GM21381 (cell line): ENCODE data around the gene VSTM2B.
"Not testable (repeated sequence)": the region's sequence is repeated elsewhere in the genome, so short reads cannot be mapped to it uniquely, and the experiment has no call there.

Experiments used
- ATAC-seq: cut with Tn5 transposase; IDR thresholded peaks from one replicate; pipeline ENCODE4 v1.9.1; 2021; ENCODE audit warnings: mild to moderate bottlenecking, moderate library complexity; ENCODE audit not compliant: unreplicated experiment

The VSTM2B gene

DNA sequence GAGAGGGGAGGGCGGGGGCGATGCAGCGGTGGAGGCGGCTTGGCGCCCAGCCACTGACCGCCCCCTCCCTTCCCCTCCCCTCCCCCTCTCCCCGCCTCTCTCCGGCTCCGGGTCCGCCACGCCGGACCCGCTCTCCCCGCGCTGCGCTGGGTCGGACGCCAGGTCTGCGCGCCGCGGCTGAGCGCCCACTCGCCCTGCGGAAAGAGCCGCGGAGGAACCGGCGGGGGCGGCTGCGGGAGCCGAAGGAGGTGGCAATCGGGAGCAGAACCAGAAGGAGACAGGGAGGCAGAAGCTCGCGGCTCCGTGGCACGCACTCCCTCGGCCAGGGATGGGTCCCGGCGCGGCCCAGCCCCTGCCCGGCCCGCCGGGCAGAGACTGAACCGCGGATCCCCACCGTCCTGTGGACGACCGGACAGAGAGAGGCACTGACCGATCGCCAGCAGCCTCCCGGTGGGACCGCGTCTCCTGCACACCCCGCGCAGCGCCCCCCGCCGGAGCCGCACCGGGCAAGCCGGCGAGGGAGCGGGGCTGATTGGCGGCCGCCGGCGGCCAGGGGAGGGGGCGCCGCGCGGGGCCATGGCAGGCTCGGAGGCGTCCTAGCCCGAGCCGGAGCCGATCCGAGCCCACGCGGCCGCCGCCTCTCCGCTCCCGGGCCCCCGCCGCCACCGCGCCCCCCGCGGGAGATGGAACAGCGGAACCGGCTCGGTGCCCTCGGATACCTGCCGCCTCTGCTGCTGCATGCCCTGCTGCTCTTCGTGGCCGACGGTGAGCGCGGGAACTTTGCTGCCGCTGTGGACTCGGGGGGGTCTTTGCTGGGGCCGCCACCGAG, at the start of gene VSTM2B:
TSS of gene VSTM2B (plus strand) at position 94 of the 829 bp plus-strand sequence. CDS start at position 684, 590 bp downstream.
- ATAC-seq, result no peak

DNA sequence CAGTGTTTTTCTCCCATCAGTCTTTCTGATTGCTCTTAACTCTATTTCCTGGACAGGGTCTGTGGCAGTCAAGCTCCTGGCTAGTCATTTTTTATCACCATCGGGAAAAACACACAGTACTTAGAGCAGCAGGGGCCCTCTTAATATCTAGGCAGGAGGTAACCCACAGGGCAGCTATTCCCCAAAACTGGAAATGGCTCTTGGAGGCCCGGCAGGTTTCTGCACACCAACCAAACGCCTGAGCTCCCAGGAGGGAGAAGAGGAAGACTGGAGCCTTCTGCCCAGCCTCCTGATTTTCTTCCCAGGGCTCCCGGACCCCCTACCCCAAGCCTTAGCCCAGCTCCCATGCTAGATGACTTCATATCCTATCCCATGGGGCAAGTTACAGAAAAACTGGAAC, 49.3 kb upstream of the VSTM2B start:
- ATAC-seq, result no peak

DNA sequence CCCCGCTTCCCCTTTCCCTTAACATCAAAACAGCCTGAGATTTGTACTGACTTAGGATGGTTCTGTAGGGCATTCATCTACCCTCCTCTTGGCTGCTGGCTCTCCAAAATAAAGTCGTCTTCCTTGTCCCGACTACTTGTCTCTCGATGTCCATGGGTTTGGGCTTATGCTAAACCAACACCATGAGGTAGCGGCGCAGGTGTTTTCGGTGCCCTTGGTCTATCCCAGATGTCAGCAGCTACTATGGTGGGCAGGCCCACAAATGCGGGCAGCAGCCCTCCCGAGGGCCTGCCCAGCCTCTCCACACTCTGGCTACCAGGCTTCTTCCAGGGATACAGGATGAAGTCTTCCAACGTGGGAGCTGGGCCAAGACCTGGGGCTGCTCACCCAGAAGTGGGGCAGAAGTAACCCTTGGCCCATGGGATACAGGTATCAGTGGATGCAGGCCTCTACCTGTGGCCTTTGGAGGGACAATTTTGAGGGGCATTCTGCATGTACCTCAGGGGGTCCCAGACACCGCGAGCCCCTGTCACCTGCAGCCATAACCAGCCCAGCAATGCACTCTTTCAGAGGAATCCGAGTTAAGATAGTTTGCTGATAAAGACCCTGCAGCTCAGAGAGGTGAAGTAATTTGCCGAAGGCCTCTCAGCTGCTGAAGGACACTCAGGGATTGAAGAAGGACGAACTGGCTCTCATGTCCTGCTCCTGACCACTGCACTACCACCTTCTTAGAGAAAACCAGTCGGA, 47.8 kb upstream of the VSTM2B start:
- ATAC-seq, result no peak

DNA sequence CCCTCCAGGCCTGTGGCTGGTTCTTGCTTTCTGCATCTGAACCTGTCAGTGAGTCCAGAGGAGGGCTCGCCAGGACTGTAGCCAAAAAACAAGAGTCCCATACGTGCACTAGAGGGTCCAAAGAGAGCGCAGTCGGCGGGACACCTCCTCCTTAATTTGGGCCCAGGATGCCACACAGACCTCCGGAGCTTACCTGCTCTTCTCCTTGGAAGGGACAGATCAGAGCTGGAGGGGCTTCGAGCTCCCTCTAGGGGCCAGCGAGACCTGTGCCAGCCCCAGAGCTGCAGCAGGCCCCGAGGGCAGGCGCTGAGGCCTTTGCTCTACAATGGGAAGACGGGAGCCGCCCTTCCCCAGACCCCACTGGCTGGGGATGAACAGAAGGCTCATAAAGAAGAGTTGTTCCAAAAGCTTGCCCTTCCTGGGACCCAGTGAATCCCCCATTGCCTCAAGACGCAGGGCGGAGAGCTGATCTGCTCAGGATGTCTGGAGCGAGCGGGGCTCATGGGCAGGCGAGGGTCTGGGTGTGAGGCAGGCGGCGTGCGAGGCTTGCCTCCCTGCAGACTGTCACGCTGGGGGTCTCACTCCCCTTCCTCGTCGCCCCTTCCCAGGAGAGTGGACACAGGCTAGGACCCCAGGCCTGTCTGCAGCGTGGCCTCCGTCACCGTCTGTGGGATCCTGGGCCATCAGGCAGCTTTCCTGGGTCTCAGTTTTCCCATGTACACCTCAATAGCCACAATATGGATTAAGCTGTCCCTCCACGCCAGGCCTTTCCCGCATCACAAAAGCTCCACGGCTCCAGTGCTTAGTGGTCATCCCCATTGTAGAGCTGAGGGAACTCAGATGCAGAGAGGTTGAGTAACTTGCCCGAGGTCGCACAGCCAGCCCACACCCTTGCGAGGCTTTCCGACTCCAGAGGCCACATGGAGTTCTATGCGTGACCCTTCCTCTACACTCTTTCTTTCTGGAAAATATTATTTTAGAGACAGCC, 46.9 kb upstream of the VSTM2B start:
- ATAC-seq, result no peak

DNA sequence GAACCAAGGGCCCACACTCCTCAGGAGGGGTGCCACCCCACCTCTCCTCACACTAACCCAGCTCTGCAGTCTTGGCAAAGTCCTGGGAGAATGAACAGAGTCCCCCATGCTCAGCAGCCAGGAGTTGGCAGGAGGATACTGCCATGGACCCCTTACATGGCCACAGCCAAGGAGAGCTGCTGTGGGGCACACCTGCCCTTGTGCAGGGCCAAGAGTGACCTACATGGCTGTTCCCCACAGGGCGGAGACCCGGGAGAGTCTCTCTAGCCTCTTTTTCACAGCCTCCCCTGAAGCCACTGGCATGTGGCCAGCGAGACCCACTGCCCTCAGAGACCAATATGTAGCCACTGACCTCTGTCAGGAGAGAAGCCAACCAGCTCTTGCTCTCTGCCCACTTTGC, 45.9 kb upstream of the VSTM2B start:
- ATAC-seq, result no peak

DNA sequence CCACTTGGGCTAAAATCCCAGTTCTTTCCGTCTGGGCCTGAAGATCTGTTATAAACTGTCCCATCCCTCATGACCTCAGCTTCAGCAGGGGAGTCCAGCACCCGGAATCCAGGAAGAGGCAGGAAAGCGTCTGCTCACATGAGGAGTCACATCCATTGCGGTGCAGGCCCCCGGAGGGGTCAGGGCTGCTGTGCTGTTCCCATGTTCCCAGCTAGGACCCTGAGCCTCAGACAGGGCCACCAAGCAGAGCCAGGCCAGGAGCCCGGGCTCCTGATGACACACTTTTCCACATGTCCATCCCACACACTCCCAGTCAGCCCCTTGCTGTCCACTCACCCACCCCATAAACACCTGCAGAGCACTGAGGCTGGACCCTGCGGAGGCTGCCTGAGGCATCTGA, 45.3 kb upstream of the VSTM2B start:
- no peak for ATAC-seq

DNA sequence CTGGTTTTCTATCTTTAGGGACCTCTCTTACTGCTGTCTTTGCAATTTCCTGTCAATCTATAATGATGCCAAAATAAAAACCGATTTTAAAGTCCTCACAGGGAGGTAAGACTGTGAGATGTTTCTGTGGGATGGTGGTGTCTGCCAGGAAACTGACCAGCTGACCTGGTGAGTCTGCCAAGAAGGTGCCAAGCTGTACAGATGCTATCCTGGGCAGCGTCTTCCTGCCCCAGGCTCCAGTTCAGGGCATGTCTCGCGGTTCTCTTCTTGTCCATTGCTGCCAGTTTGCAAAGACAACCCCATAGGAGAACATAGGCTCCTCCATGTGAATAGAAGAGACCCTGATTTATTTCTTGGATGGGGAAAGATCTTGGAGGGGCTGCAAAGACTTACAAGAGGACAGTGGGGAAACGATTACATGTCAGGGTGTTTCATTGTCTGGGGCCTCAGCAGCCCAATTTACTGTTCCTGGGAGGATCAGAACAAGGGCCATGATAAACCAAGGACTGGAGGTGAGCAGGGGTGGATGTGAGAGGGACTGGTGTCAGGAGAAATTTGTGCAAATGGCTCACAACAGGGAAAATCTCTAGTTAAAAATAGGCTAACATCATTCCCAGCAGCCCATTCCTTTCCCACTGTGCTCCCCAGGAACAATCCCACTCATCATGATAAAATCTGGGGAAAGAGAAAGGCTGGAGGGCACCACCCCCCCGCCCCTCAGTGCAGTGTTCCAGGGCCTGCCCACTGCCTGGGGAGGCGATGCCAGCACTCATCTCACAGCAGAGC, 42.7 kb upstream of the VSTM2B start:
- ATAC-seq, result no peak

DNA sequence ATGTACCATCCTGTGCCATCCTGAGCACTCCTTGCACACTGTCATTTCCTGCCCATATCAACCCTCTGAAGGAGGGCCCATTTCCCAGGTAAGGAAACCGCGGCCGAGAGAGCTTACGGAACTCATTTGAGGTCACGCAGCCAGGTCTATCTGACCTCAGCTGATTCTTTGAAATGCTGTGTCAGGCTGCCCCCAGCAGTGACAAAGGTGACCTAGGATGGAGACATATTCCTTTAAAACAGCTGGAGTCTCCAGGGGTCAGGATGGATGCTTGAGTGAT, 42.2 kb upstream of the VSTM2B start:
- ATAC-seq, result no peak

DNA sequence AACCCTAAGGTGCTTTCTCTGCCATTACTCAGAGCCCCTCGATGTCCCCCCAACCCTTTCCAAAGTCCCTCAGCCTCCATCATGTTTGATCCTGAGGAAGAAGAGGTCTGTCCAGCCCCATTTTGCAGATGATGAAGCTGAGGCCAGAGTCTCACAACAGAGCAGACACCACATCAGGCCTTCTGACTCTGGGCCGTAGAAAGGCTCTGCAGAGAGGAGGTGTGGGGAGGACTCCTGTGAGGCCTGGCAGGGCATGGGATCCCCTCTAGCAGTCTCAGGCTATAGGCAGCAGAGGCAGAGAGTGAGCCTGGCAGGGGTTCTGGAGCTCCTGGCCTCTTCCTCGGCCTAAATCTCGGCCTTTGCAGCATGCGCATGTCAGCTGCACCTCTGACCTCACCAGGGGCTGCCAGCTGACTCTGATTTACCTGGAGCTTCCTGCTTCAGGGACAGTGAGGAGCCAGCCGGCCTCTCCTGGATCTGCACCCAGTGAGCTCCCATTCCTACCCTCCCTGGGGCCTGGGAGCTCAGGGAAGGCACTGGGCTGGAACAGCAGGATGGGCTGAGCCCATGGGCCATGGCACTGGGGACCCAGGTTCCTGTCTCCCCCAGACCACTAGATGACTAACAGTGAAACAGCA, 41.7 kb upstream of the VSTM2B start:
- no peak for ATAC-seq

DNA sequence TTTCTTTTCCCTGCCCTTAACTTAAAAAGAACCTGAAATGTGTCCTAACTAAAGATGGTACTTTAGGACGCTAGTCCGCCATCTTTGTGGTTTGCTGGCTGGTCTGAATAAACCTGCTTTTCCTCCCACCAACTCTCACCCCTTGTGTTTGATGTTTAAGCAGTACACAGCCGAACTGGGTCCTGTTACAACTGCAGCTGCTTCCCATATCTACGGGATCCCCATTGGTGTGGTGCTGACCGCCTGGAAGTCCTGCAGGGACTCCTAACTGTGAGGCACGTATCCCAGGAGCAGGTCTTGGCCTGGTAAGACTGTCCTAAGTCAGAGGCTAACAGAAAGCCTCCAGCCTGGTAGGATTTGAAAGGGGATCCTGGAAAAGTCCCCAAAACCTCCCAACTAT, 40.9 kb upstream of the VSTM2B start:
- ATAC-seq, result no peak

DNA sequence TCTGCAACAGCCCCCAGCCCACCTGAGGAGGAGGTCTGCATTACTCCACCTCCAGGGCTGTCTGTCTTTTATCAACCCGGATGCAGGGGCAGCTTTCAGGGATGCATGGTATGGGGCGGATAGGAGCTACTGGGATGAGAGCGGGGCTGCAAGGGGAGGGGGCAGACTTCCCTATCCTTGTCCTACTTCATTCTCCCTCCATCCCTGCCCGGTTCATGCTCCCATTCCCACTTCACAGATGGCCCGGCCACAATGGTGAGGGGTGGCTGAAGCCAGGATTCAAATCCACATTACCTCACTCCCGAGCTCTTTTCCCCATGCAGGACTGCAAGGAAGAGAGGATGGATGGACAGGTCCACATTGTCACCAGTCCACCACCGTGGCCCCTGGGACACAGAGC, 40.5 kb upstream of the VSTM2B start:
- no peak for ATAC-seq

DNA sequence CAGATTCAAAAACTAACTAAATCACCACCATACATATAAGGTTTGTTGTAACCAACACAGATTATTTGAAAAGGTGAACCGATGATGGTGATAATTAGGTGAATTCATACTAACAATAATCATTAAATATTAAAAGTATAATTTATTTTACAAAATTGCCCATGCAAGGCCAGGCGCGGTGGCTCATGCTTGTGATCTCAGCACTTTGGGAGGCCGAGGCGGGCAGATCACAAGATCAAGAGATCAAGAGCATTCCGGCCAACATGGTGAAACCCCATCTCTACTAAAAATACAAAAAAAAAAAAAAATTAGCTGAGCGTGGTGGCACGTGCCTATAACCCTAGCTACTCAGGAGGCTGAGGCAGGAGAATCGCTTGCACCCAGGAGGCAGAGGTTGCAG, 38.8 kb upstream of the VSTM2B start:
- ATAC-seq, result not testable (repeated sequence)

DNA sequence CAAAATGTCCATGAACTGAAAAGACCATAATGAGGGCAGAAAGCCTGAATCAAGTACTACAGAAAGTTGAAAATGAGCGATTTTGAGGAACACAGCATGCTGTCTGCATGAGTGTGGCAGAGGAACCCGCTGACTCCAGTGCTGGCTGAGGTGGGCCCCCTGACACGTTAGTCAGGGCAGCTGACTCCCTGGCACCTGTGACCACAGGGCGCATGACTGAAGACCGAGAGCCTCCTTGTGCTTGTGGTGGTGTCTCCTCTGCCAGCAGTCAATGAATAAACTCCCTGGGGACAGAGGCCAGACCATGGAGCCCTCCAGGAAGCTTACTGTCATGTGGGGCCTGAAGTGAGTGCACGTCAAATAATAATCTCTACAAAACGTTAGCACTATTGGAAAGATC, 38.4 kb upstream of the VSTM2B start:
- ATAC-seq, result no peak

DNA sequence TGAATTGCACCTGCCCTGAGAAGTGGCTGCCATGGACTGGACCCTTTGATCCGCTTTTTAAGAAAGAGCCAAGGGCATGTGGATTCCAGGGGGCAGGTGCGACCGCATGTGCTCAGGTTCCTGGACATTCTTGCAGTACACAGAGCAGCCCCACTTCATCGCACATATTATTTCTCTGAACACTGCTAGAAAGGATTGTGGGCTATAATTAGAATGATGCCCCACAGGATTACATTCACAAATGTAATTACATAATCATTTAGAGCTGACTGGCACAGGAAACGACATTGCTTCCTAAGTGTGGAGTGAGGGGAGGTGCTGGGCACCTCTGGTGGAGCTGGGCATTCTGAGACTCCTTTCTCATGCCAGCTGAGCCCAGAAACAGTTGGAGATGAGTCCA, 37.5 kb upstream of the VSTM2B start:
- ATAC-seq, result no peak

DNA sequence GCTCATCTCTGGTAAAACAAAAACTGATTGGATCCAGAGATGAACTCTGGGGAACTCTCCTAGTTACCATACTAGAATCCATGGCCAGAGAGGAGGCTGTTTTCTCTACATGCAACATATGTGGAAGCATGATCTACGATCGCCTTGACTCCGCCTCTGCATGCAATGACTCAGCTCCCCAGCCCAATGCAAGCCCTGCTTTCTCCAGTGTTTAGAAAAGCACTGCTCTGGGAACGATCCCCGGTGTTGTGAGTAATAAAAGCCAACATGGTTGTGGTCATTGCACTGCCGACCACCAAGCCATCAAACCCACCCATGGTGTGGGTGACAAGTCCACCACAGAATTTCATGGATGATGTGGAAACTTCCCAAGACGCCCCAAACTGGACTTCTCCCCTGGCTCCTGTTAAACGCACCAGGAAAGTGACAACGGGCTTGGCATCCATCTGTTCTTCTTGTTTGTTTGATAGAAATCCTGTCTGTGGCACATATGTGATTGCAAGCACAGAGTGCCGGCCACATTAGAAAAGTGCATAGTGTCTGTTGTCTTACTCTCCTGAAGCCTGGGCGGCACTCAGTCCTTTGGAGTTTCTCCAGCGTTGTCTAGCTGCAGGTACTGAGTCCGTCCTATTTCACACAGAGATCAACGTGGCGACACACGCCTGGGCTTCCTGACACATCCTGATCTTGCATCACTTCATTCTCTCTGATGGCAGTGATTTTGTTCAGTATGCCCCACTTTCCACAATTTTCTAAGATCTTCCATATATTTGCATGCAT, 36.4 kb upstream of the VSTM2B start:
- no peak for ATAC-seq

DNA sequence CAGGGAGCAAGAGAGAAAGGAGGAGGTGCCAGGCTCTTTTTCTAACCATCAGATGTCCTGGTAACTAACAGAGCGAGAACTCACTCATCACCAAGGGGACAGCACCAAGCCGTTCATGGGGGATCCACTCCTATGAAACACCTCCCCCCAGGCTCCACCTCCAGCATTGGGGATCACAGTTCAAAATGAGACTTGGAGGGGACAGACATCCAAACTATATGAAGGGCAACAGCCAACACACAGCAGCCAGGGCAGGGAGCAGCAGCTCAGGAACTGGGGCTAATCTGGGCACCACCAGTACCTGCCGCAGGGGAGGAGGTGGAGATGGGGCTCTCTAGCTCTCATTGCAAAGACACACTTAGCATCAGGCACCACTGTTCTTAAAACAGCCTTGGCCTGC, 34.3 kb upstream of the VSTM2B start:
- ATAC-seq, result no peak

DNA sequence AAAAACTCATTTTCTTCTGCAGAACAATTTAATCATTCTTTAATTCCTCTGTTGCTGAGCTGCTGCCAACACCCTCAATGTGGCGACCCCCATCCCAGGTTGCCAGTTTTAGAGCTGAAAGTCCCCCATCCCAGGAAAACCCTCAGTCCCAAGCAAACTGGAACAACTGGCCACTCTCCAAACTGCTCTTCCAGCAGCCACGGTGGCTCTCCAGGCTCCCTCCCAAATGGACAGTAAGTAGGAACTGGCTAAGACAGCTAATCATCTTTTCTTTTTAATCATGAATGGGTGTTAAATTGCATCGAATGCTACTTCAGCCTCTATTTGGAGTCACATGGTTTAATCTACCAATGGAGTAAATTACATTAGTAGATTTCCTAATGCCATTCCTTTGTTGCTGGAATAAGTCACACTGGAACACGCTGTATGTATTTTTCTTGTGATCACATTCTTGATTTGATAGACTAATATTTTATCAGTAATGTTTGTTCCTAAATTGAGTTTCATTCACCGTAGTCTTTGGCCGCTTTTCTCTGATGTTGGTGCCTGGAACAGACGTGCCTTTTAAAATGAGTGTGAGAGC, 33.7 kb upstream of the VSTM2B start:
- no peak for ATAC-seq

DNA sequence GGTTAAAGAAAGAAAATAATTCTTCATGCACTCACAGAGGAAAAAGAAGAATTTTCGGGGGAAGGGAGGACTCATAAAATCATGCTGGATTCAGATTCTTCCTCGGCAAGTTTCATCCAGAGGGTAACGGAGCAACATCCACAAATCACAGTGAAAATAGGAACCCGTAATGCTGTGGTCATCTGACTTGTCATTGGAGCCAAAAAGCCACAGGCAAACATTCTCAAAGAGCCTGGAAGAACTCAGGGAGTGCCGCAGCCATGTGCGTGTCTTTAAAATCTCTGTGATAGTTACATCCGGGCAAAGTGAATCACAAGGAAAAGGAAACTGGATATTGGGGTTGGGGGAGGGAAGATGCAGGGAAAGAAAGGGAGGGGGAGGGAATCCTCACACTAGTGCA, 33.0 kb upstream of the VSTM2B start:
- ATAC-seq, result no peak

DNA sequence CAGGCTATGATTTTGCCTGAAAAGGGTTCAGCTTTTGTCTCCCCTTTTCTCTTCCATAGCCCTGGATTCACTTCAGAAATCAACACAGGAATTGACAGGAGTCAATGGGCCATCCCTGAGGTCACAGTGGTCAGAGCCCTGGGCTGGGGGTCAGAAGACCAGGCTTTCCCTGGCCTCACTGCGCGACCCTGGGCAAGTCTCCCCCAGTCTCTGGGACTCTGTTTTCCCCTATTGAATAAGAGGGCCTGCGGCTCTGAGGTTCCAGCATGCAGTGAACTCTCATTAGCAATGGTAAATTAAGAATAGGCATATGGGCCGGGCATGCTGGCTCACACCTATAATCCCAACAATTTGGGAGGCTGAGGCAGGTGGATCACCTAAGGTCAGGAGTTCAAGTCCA, 30.7 kb upstream of the VSTM2B start:
- ATAC-seq, result no peak
